ENCODE results near the gene ANKRD26.

DNA sequence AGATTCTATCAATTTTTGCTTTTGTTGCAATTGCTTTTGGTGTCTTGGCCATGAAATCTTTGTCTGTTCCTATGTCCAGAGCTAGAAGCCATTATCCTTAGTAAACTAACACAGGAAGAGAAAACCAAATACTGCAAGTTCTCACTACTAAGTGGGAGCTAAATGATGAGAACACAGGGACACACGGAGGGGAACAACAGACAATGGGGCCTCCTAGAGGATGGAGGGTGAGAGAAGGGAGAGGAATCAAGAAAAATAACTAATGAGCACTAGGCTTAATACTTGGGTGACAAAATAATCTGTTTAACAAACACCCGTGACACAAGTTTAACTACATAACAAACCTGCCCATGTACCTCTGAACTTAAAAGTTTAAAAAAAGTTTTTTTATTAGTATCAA lies 78.2 kb downstream of the ANKRD26 start:
- TF ChIP-seq, protein P1, sequence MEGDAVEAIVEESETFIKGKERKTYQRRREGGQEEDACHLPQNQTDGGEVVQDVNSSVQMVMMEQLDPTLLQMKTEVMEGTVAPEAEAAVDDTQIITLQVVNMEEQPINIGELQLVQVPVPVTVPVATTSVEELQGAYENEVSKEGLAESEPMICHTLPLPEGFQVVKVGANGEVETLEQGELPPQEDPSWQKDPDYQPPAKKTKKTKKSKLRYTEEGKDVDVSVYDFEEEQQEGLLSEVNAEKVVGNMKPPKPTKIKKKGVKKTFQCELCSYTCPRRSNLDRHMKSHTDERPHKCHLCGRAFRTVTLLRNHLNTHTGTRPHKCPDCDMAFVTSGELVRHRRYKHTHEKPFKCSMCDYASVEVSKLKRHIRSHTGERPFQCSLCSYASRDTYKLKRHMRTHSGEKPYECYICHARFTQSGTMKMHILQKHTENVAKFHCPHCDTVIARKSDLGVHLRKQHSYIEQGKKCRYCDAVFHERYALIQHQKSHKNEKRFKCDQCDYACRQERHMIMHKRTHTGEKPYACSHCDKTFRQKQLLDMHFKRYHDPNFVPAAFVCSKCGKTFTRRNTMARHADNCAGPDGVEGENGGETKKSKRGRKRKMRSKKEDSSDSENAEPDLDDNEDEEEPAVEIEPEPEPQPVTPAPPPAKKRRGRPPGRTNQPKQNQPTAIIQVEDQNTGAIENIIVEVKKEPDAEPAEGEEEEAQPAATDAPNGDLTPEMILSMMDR (conservative IDR thresholded peaks at IDR 0.05; ENCODE audit: low read depth, low read length) = no peak
- TF ChIP-seq EZH2 (IDR thresholded peaks at IDR 0.05; ENCODE audit: low read length, unreplicated experiment) = no peak
- no peak for TF ChIP-seq EZH2phosphoT487 (IDR thresholded peaks at IDR 0.05; ENCODE audit: borderline replicate concordance, low read length)

Data from PC-3 (cell line).